ENCODE measurements around the gene RRM1.

The RRM1 gene

GRCh38 chr11:4187055-4187988 lies 92.7 kb downstream of the RRM1 start:
- peak; percentile 87 for DNase-seq (ENCODE audit: low read depth)

All from fibroblast of gingiva (primary cell).